GM19438 (cell line): ENCODE results near the gene PPA2.
"Not testable (repeated sequence)": the region's sequence is repeated elsewhere in the genome, so short reads cannot be mapped to it uniquely, and the experiment has no call there.

ENCODE experiments used
- ATAC-seq: cut with Tn5 transposase; IDR thresholded peaks from one replicate; pipeline ENCODE4 v1.9.1; 2021; ENCODE audit warnings: low read depth; ENCODE audit not compliant: unreplicated experiment

The PPA2 gene

GRCh38 chr4:105461221-105461620, 12.6 kb downstream of the PPA2 start:
- peak; percentile 73 for ATAC-seq

GRCh38 chr4:105460306-105460705, 13.6 kb downstream of the PPA2 start:
- ATAC-seq, result no peak

GRCh38 chr4:105458541-105458940, 15.3 kb downstream of the PPA2 start:
- ATAC-seq, result not testable (repeated sequence)

DNA sequence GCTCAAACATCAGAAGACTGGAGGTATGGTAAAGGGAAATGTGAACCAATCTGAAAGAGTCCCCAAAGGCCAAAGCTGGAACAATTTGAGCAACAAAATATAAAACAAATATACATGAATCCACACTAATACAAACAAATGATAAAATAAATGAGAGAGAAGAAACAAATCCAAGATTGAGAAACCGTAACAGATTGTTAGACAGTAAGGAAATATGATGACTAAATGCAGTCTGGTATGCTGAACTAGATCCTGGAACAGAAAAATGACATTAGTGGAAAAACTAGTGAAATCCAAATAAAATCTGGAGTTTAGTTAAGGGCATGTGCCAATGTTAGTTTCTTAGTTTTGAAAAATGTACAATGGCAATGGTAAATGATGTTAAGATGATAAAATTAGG, 15.9 kb downstream of the PPA2 start:
- ATAC-seq, result no peak

GRCh38 chr4:105455998-105456397, 17.9 kb downstream of the PPA2 start:
- no peak for ATAC-seq

DNA sequence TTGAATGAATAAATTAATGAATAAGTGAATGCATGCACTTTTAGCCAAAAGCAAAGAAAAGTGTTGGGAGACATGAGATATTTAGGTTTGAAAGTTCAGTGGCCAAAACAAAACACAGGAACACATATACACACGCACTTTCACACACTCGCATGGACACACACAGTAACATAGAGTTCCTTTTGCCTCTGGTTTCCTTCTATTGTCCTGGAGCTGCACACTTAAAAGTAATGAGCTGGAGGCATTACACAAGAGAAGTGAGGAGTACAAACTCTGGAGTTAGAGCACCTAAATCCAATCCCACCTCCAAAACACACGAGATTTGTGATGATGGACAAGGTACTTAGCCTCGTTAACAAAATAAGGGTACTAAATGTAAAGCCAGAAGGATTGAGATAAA, 18.7 kb downstream of the PPA2 start:
- ATAC-seq, result no peak

- ATAC-seq, result peak; percentile 82
Observed at GRCh38 chr4:105453550-105454205, 20.2 kb downstream of the PPA2 start.

DNA sequence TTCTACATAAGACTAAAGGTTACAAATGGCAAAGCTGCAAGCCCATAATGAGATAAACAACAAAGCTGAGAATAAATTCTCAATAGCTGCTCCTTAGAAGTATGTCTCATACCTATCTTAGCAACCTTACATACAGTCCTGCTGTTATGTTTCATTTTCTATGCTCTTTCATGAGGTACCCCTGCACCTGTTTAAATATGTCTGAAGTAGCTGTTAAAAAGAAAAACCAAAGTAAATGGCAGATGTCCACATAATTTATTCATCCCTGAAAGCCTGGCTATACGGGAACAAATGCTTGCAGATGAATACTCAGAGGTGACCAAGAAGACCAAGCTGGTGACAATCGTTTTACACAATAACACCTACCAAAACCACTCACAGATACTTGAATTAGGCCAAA, 22.5 kb downstream of the PPA2 start:
- ATAC-seq, result no peak

- no peak for ATAC-seq
Observed at GRCh38 chr4:105440890-105441289, 33.0 kb downstream of the PPA2 start.

- no peak for ATAC-seq
Observed at GRCh38 chr4:105437637-105438036, 36.2 kb downstream of the PPA2 start.

DNA sequence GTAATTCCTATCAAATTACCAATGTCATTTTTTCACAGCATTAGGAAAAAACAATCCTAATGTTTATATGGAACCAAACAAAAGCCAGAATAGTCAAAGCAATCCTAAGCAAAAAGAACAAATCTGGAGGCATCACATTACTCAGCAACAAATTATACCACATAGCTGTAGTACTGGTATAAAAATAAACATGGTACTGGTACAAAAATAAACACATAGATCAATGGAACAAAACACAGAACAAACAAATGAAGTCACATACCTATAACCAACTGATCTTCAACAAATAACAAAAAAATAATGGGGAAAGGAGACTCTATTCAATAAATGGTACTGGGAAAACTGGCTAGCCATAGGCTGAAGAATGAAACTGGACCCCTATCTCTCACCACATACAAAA, 37.4 kb downstream of the PPA2 start:
- ATAC-seq, result no peak

DNA sequence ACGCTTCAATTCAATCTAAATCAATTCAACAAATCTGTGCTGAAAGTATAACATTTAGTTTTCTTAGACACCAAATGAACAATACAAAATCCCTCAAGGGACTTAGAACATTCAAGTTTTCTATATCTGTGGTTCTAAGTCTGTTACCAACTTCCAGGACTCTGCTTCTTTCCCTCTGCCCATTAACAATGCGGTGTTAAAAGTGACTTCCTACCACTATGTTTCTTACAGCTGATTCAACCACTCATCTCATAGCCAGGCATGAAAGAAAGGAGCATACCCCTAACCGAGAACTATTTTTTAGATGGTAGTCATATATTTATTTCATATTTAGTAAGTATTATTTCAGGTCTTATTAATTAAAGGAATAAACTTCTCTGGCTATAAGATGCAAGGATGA, 38.9 kb downstream of the PPA2 start:
- ATAC-seq, result no peak

DNA sequence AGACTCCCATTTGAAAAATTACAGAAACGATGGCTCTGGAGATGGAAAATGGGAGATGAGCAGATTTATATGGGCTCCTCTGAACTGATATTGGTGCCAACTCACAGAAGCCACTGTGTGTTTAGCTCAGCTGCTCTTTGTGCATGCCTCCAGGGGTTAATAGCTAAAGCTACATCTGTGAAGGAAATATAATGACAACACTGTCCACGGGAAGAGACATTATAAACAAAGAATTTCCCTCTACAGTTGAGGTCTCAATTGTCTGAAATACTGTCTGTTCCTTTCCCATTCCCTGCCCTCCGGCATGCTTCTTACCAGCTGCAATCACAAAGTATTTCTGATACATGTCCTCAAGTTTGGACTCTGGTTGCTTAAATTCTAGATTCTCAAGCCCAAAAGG, 40.4 kb downstream of the PPA2 start:
- no peak for ATAC-seq

GRCh38 chr4:105432438-105432837, 41.4 kb downstream of the PPA2 start:
- no peak for ATAC-seq

GRCh38 chr4:105430811-105431210, 43.1 kb downstream of the PPA2 start:
- no peak for ATAC-seq

DNA sequence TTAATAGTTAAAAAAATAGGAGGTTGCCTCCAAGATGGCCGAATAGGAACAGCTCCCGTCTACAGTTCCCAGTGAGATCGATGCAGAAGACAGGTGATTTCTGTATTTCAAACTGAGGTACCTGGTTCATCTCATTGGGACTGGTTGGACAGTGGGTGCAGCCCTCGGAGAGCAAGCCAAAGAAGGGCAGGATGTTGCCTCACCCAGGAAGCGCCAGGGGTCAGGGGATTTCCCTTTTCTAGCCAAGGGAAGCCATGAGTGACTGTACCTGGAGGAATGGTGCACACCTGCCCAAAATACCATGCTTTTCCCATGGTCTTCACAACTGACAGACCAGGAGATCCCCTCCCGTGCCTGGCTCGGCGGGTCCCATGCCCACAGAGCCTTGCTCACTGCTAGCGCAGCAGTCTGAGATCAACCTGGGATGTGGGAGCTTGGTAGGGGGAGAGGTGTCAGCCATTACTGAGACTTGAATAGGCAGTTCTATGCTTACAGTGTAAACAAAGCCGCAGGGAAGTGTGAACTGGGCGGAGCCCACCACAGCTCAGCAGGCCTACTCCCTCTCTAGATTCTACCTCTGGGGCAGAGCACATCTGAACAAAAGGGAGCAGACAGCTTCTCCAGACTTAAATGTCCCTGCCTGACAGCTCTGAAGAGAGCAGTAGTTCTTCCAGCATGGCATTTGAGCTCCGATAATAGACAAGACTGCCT, 47.5 kb downstream of the PPA2 start:
- no peak for ATAC-seq

GRCh38 chr4:105422207-105422920, 51.5 kb downstream of the PPA2 start:
- ATAC-seq, result no peak

- ATAC-seq, result no peak
Observed at GRCh38 chr4:105417624-105418023, 56.2 kb downstream of the PPA2 start.

- no peak for ATAC-seq
Observed at GRCh38 chr4:105415281-105415744, 58.5 kb downstream of the PPA2 start.

GRCh38 chr4:105414316-105414715, 59.5 kb downstream of the PPA2 start:
- no peak for ATAC-seq

DNA sequence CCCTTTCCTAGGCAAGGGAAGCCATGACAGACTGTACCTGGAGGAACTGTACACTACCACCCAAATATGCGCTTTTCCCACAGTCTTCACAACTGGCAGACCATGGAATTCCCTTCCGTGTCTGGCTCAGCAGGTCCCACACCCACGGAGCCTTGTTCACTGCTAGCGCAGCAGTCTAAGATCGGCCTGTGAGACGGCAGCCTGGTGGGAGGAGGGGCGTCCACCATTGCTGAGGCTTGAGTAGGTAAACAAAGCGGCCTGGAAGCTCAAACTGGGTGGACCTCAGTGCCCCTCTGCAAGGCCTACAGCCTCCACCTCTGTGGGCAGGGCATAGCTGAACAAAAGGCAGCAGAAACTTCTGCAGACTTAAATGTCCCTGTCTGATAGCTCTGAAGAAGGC, 64.7 kb downstream of the PPA2 start:
- not testable (repeated sequence) for ATAC-seq
